Transverse colon (tissue), 4 donors: ENCODE results near the gene PARL. TPM values are rescaled to one million over a fixed set of nuclear protein-coding genes. Genes with fewer than 3 reads are reported as not detected.

Experiments used
- DNase-seq: peaks from one replicate; pipeline ENCODE4 v3.0.0-alpha.2; 2019
- H3K27ac ChIP-seq, 4 donors: fragments of 200-600 bp; sonication (generic); 2 replicates each; pipeline ENCODE4 v1.5.1; 2016 to 2018; ENCODE audit warnings: inconsistent platforms in 4 of 4
- H3K27me3 ChIP-seq: fragments of 200-600 bp; sonication (generic); 2 replicates; pipeline ENCODE4 v1.5.1; 2017; ENCODE audit warnings: inconsistent platforms
- H3K36me3 ChIP-seq, 4 donors: fragments of 200-600 bp; sonication (generic); 2 replicates each; pipeline ENCODE4 v1.5.1; 2017 to 2019; ENCODE audit warnings: inconsistent platforms in 4 of 4
- H3K4me1 ChIP-seq, 4 donors: fragments of 200-600 bp; sonication (generic); 2 replicates each; pipeline ENCODE4 v1.5.1; 2017 to 2020; ENCODE audit warnings: inconsistent platforms in 4 of 4
- H3K4me3 ChIP-seq, 4 donors: fragments of 200-600 bp; sonication (generic); 1 replicate in 1 of 4; 2 replicates in 3 of 4; pipeline versions ENCODE4 v1.5.1 to v1.6.1; 2017 to 2019; ENCODE audit warnings: inconsistent platforms in 4 of 4
- H3K9me3 ChIP-seq, 2 donors: fragments of 200-600 bp; sonication (generic); 2 replicates each; pipeline ENCODE4 v1.5.1; 2017 to 2019; ENCODE audit warnings: inconsistent platforms in 2 of 2
- EP300 ChIP-seq: sonication (generic); formaldehyde crosslinking; IDR thresholded peaks from one replicate; pipeline ENCODE4 v1.6.1; 2017; ENCODE audit warnings: antibody characterized with exemption, low read depth
- POLR2A ChIP-seq: fragments of 450-650 bp; IDR thresholded peaks from one replicate; pipeline ENCODE4 v1.6.1; 2016; ENCODE audit warnings: antibody characterized with exemption, mild to moderate bottlenecking, moderate library complexity
- POLR2AphosphoS5 ChIP-seq, 3 donors: sonication (generic); formaldehyde crosslinking; IDR thresholded peaks; one replicate each; pipeline ENCODE4 v1.6.1; 2016; ENCODE audit warnings: antibody characterized with exemption in 3 of 3
- WGBS, 2 donors: methylation state at CpG; one replicate each; pipeline ENCODE4 v1.1.5; 2018; ENCODE audit warnings: low coverage in 1 of 2; 5-methylcytosine and 5-hydroxymethylcytosine counted together
- in situ Hi-C, 4 donors: fragments of 200-750 bp; cut with MboI; loops; one replicate each; pipeline versions ENCODE4 v1.15.0 to v1.15.1; 2017; ENCODE audit warnings: low sequenced_read_pairs in 3 of 4, low pct_ligation_motif_present in 1 of 4, low pct_unique_long_range_greater_than_20kb in 1 of 4
- intact Hi-C: fragments of 100-400 bp; cut with DNase I; formaldehyde crosslinking; loops from one replicate; pipeline ENCODE4 v1.15.1; 2023; ENCODE audit warnings: low total_unique reads
- total RNA-seq, 4 donors: library from RNA; depleted of rRNA; stranded (reverse); fragments of >200 nt; gene quantifications; one replicate each; pipeline ENCODE4 v1.1.0, GENCODE V29; 2016
- TF ChIP-seq, protein P1 (sequence below), 5 experiments: fragments of 200-600 bp in 3 of 5; fragments of 450-650 bp in 2 of 5; sonication (generic) in 3 of 5; IDR thresholded peaks; 1 replicate in 2 of 5; 2 replicates in 3 of 5; pipeline ENCODE4 v1.5.1; 2016 to 2017; ENCODE audit warnings: antibody characterized with exemption in 5 of 5, inconsistent platforms in 3 of 5, mild to moderate bottlenecking in 2 of 5, moderate library complexity in 1 of 5

PARL gene
- total RNA-seq, 4 donors from 2014 or later: 27.3 to 61.3 (median 48.8) TPM

DNA sequence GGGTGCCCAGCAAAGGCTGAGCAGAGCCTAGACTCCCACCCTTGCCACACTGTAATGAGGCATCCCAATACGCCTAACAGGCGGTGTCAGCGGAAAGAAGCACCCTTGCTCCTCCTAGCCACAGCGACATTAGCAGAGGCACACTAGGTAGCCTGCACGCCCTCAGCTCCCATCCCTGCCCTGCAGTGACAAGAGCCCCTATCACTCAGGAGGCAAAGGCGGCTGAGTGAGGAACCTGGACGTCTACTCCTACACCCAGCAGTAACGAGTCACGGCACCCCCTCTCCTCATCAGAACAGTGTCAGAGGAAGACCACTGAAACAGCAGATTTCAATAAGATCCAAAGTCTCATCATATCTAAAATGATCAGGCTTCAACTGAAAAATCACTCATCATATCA, 47.3 kb downstream of the PARL start:
- Histone ChIP-seq H3K36me3 (peaks cover 0 to 57% (median 32%) of the 10 kb centered on the region in 4 donors), H3K4me3 (no peak overlapping the region), H3K4me1 (no peaks in the 10 kb centered on the region), H3K9me3 (no peaks in the 10 kb centered on the region), H3K27ac (no peak overlapping the region), H3K27me3 (no peaks in the 10 kb centered on the region)
- intact Hi-C loops: no loop called here
- DNase-seq: no peak
- in situ Hi-C loops: no loop called here
- WGBS, 2 donors: 88% methylated on average over 9 of the region's 9 CpGs; no CpG with 5 or more reads in 1 of the 2 donors
- TF ChIP-seq, protein P1, sequence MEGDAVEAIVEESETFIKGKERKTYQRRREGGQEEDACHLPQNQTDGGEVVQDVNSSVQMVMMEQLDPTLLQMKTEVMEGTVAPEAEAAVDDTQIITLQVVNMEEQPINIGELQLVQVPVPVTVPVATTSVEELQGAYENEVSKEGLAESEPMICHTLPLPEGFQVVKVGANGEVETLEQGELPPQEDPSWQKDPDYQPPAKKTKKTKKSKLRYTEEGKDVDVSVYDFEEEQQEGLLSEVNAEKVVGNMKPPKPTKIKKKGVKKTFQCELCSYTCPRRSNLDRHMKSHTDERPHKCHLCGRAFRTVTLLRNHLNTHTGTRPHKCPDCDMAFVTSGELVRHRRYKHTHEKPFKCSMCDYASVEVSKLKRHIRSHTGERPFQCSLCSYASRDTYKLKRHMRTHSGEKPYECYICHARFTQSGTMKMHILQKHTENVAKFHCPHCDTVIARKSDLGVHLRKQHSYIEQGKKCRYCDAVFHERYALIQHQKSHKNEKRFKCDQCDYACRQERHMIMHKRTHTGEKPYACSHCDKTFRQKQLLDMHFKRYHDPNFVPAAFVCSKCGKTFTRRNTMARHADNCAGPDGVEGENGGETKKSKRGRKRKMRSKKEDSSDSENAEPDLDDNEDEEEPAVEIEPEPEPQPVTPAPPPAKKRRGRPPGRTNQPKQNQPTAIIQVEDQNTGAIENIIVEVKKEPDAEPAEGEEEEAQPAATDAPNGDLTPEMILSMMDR (IDR thresholded peaks at IDR 0.05): no peak
- TF ChIP-seq POLR2AphosphoS5 (IDR thresholded peaks at IDR 0.05) (no peak), POLR2A (no peak), EP300 (no peak)

- no peak for TF ChIP-seq POLR2A
- TF ChIP-seq, protein P1 (IDR thresholded peaks at IDR 0.05): no peak
- no peak for TF ChIP-seq EP300
- no peak for TF ChIP-seq POLR2AphosphoS5 (IDR thresholded peaks at IDR 0.05)
- Histone ChIP-seq H3K27ac (no peak overlapping the region), H3K36me3 (peaks cover 0 to 44% (median 21%) of the 10 kb centered on the region in 4 donors), H3K4me3 (no peak overlapping the region), H3K4me1 (no peaks in the 10 kb centered on the region), H3K9me3 (no peaks in the 10 kb centered on the region), H3K27me3 (no peaks in the 10 kb centered on the region)
- in situ Hi-C loops: no loop called here
- 94 to 100% methylated on average over 5 to 6 of the region's 6 CpGs for WGBS, 2 donors
- intact Hi-C loops: no loop called here
- no peak for DNase-seq
Measured at GRCh38 chr3:183833516-183833915, 51.2 kb downstream of the PARL start.

GRCh38 chr3:183830187-183830586, 54.5 kb downstream of the PARL start:
- Histone ChIP-seq H3K27me3 (no peaks in the 10 kb centered on the region), H3K9me3 (no peaks in the 10 kb centered on the region), H3K27ac (no peak overlapping the region), H3K4me3 (no peak overlapping the region), H3K36me3 (peaks cover 0 to 25% (median 16%) of the 10 kb centered on the region in 4 donors), H3K4me1 (peaks cover 0 to 6% (median 2%) of the 10 kb centered on the region in 4 donors)
- intact Hi-C loops (no loop called here), in situ Hi-C loops (no loop called here)
- no peak for DNase-seq
- 93 to 100% methylated on average over 1 to 9 of the region's 9 CpGs for WGBS, 2 donors
- TF ChIP-seq POLR2AphosphoS5 (IDR thresholded peaks at IDR 0.05): no peak
- TF ChIP-seq EP300: no peak
- TF ChIP-seq POLR2A: no peak
- TF ChIP-seq, protein P1 (IDR thresholded peaks at IDR 0.05): no peak

DNA sequence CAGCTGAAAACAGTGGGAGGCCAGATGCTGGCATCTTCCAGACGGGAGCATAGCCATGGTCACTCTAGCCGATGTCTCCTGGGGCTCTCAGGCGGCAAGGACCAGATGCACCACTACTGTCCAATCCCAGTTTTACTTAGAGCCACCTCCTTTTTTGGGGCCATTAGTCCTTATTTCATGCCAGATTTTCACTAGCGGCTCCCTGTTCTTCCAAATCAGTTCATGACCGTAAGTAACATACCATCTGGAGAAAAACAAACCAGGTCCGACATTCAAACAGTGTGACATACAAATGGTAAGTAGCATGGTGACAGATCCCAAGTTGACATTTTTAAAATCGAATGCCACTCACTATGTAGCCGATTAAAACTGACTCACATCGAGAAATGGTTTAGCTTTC, 55.2 kb downstream of the PARL start:
- Histone ChIP-seq H3K9me3 (no peaks in the 10 kb centered on the region), H3K27me3 (peaks cover under 1% of the 10 kb centered on the region), H3K4me1 (peaks cover 6 to 12% (median 8%) of the 10 kb centered on the region in 4 donors), H3K27ac (no peak overlapping the region), H3K36me3 (peaks cover 0 to 25% (median 16%) of the 10 kb centered on the region in 4 donors), H3K4me3 (no peak overlapping the region)
- in situ Hi-C loops: no loop called here
- DNase-seq: no peak
- no peak for TF ChIP-seq POLR2AphosphoS5 (IDR thresholded peaks at IDR 0.05)
- 91 to 94% methylated on average over 7 to 9 of the region's 9 CpGs for WGBS, 2 donors
- intact Hi-C loops: no loop called here

- Histone ChIP-seq H3K27ac (no peak overlapping the region), H3K36me3 (peaks cover 0 to 21% (median 12%) of the 10 kb centered on the region in 4 donors), H3K27me3 (peaks cover 10% of the 10 kb centered on the region), H3K9me3 (no peaks in the 10 kb centered on the region), H3K4me3 (no peak overlapping the region), H3K4me1 (peaks cover 7 to 18% (median 11%) of the 10 kb centered on the region in 4 donors)
- WGBS, 2 donors: 95% methylated on average over 7 of the region's 7 CpGs; no CpG with 5 or more reads in 1 of the 2 donors
- intact Hi-C loops (no loop called here), in situ Hi-C loops (no loop called here)
- TF ChIP-seq EP300 (no peak), POLR2A (no peak), POLR2AphosphoS5 (IDR thresholded peaks at IDR 0.05) (no peak)
- TF ChIP-seq, protein P1 (IDR thresholded peaks at IDR 0.05): no peak
- no peak for DNase-seq
Measured at GRCh38 chr3:183828538-183828870, 56.2 kb downstream of the PARL start.
